CD8-positive, alpha-beta memory T cell (primary cell): ENCODE measurements around the gene GSC2. TPM values are rescaled to one million over a fixed set of nuclear protein-coding genes. Genes with fewer than 3 reads are reported as not detected.

Source experiments
- CTCF ChIA-PET: fragments of 350-600 bp; sonication (Branson Sonifier 250); formaldehyde crosslinking; loops from one replicate; lab custom pipeline; 2021; ENCODE audit warnings: antibody characterized with exemption; lab: Charles Lee
- POLR2A ChIA-PET: fragments of 350-600 bp; sonication (Branson Sonifier 250); formaldehyde crosslinking; loops from one replicate; lab custom pipeline; 2021; ENCODE audit warnings: antibody characterized with exemption; lab: Charles Lee
- DNase-seq, 5 donors: peaks; one replicate each; pipeline versions ENCODE4 v3.0.0 to v3.0.0-alpha.2; 2020 to 2022; ENCODE audit warnings: mixed read lengths in 1 of 5
- H3K27ac ChIP-seq: one replicate; pipeline ENCODE4 v1.7.0; 2013; ENCODE audit warnings: low read depth, mild to moderate bottlenecking, low read length, moderate library complexity
- H3K27me3 ChIP-seq: 2 replicates; pipeline ENCODE4 v1.7.0; 2013; ENCODE audit warnings: low read length, mild to moderate bottlenecking; ENCODE audit not compliant: insufficient read depth, poor library complexity, severe bottlenecking
- H3K36me3 ChIP-seq: 2 replicates; pipeline ENCODE4 v1.7.0; 2013; ENCODE audit warnings: mild to moderate bottlenecking, low read length, moderate library complexity; ENCODE audit not compliant: insufficient read depth
- H3K4me1 ChIP-seq: 2 replicates; pipeline ENCODE4 v1.7.0; 2013; ENCODE audit warnings: mild to moderate bottlenecking, low read length, moderate library complexity; ENCODE audit not compliant: insufficient read depth
- H3K4me3 ChIP-seq: 2 replicates; pipeline ENCODE4 v1.7.0; 2013; ENCODE audit warnings: mild to moderate bottlenecking, low read length
- H3K9me3 ChIP-seq: 2 replicates; pipeline ENCODE4 v1.7.0; 2013; ENCODE audit warnings: mild to moderate bottlenecking, low read length
- H3K27ac Mint-ChIP-seq, 8 donors: one replicate each; pipeline ENCODE4 v1.8.0; 2020 to 2021; ENCODE audit warnings: mixed read lengths in 8 of 8, mild to moderate bottlenecking in 6 of 8, inconsistent platforms in 3 of 8, moderate library complexity in 3 of 8
- H3K27me3 Mint-ChIP-seq, 2 donors: one replicate each; pipeline ENCODE4 v1.8.0; 2020 to 2021; ENCODE audit warnings: mixed read lengths in 2 of 2, mild to moderate bottlenecking in 1 of 2, moderate library complexity in 1 of 2
- H3K36me3 Mint-ChIP-seq, 3 donors: one replicate each; pipeline ENCODE4 v1.8.0; 2020 to 2021; ENCODE audit warnings: mixed read lengths in 3 of 3, inconsistent platforms in 1 of 3, mild to moderate bottlenecking in 1 of 3
- H3K4me1 Mint-ChIP-seq, 3 donors: one replicate each; pipeline ENCODE4 v1.8.0; 2020 to 2021; ENCODE audit warnings: mixed read lengths in 3 of 3, inconsistent platforms in 1 of 3, mild to moderate bottlenecking in 1 of 3
- H3K4me3 Mint-ChIP-seq, 7 donors: one replicate each; pipeline ENCODE4 v1.8.0; 2020 to 2021; ENCODE audit warnings: mixed read lengths in 7 of 7, mild to moderate bottlenecking in 6 of 7, moderate library complexity in 4 of 7, inconsistent platforms in 2 of 7
- H3K9me3 Mint-ChIP-seq, 5 donors: one replicate each; pipeline ENCODE4 v1.8.0; 2020 to 2022; ENCODE audit warnings: mixed read lengths in 5 of 5, mild to moderate bottlenecking in 3 of 5, moderate library complexity in 2 of 5, inconsistent platforms in 1 of 5
- polyA plus RNA-seq: library from polyadenylated mRNA; unstranded; fragments of 300-500 nt; fragmentation: Illumina TruSeq; gene quantifications from one replicate; pipeline ENCODE4 v1.2.3, GENCODE V29; 2021
- total RNA-seq, 2 experiments: library from RNA; stranded (reverse); gene quantifications; one replicate each; pipeline ENCODE4 v1.2.3, GENCODE V29; 2021

Gene GSC2
- total and polyA plus RNA-seq, 3 experiments from 2014 or later: not detected

- H3K4me3 ChIP-seq: peak overlapping the region; percentile 1
- peak overlapping the region in 5 of 7 donors; percentile 20 to 82 (median 79) for H3K4me3 Mint-ChIP-seq
- peak overlapping the region; percentile 71 for H3K27ac ChIP-seq
Observed at GRCh38 chr22:19108807-19109197, 41.3 kb downstream of the GSC2 start.

DNA sequence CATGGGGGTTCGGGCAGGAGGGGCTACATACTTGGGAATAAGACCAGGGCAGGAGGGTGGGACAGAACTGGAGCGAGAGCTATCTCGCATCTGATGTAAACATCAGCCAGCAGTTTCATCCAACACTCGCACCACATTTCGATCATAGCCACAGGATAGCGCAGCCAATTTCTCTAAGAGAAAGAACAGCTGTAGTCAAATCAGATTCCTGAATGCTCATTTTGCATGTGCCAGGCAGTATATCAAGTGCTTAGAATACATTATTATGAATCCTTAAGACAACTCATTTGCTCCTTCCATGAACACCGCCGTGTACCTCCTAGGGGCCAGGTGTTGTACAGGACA lies 42.4 kb downstream of the GSC2 start:
- Mint-ChIP-seq H3K36me3 (peaks cover 0 to 15% (median 0%) of the 10 kb centered on the region in 3 donors), H3K9me3 (no peaks in the 10 kb centered on the region), H3K27ac (peak overlapping the region; percentile 38 to 97 (median 94)), H3K4me3 (peak overlapping the region in 3 of 7 donors; percentile 34 to 67 (median 49)), H3K27me3 (peaks cover 0 to 1% of the 10 kb centered on the region in 2 donors), H3K4me1 (peaks cover 65 to 86% (median 83%) of the 10 kb centered on the region in 3 donors)
- H3K27me3 ChIP-seq: no peaks in the 10 kb centered on the region
- H3K4me3 ChIP-seq: no peak overlapping the region
- no peak overlapping the region for H3K27ac ChIP-seq
- H3K36me3 ChIP-seq: no peaks in the 10 kb centered on the region
- no peak for DNase-seq
- ChIA-PET CTCF (interaction anchor here (1.6 to 2.1 kb wide), 2 partner anchors 370 to 522 kb away, joined by 3 to 6 read pairs; no protein-coding TSS in a partner anchor), POLR2A (interaction anchor here (1.2 to 1.7 kb wide), 2 partner anchors 14 to 37 kb away, joined by 5 to 8 read pairs; partner anchors contain the start of genes DGCR2 and ESS2)
- H3K4me1 ChIP-seq: peaks cover 57% of the 10 kb centered on the region
- no peaks in the 10 kb centered on the region for H3K9me3 ChIP-seq

More at GRCh38 chr22:19108807-19109197, 41.3 kb downstream of the GSC2 start:
- CTCF ChIA-PET: interaction anchor here (1.6 kb wide), 1 partner anchor 369 kb away, joined by 3 read pairs; no protein-coding TSS in a partner anchor
- Mint-ChIP-seq H3K36me3 (peaks cover 0 to 13% (median 0%) of the 10 kb centered on the region in 3 donors), H3K27me3 (peaks cover 0 to 1% of the 10 kb centered on the region in 2 donors), H3K4me1 (peaks cover 64 to 87% (median 84%) of the 10 kb centered on the region in 3 donors), H3K27ac (peak overlapping the region; percentile 83 to 97 (median 94)), H3K9me3 (no peaks in the 10 kb centered on the region)
- DNase-seq: no peak
- Histone ChIP-seq H3K4me1 (peaks cover 57% of the 10 kb centered on the region), H3K36me3 (no peaks in the 10 kb centered on the region), H3K9me3 (no peaks in the 10 kb centered on the region), H3K27me3 (no peaks in the 10 kb centered on the region)
- POLR2A ChIA-PET: interaction anchor here (0.7 kb wide), 1 partner anchor 1849 kb away, joined by 4 read pairs; no protein-coding TSS in a partner anchor

DNA sequence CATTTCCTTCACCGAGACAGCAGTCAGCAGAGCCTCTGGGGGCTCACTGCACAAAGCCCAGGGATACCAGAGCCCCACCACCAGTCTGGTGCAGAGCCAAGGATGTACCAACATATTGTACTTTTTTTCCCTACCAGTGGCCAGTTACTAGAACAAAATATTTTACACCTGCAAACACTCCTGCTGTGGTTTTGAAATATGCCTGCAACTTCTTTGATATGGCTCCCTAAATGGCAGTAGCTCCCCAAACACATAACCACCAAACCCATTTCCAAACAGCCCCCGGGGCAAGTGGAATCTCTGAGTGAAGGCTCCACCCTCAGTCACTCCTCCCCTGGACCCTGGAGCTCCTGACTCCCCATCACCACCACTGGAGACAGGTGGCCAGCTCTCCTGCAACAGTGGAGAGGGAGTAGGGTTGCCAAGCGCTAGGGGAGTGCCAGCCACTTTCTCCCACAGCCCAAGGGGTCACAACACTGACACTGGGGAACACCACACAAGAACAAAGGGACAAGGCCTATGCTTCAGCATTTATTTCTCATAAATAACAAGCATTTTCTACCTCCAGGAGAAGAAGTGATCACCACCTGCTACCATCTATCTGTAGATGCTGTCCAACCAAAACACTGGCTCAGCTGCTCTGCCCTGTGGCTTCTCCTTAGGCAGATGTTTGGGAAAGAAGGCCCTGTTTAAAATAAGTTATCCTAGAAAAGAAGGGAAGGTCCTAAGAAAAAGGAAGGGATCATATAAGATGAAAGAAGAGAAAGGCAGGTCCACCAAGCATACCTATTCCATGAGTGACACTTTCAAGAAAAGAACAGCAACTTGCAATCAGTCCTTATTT lies 43.0 kb downstream of the GSC2 start:
- Mint-ChIP-seq H3K27ac (peak overlapping the region; percentile 69 to 97 (median 94)), H3K4me3 (peak overlapping the region in 1 of 7 donors; percentile 57), H3K27me3 (peaks cover 0 to 1% of the 10 kb centered on the region in 2 donors), H3K9me3 (no peaks in the 10 kb centered on the region), H3K4me1 (peaks cover 62 to 84% (median 81%) of the 10 kb centered on the region in 3 donors), H3K36me3 (peaks cover 0 to 16% (median 0%) of the 10 kb centered on the region in 3 donors)
- Histone ChIP-seq H3K9me3 (no peaks in the 10 kb centered on the region), H3K27ac (no peak overlapping the region), H3K4me1 (peaks cover 57% of the 10 kb centered on the region), H3K27me3 (no peaks in the 10 kb centered on the region), H3K36me3 (no peaks in the 10 kb centered on the region), H3K4me3 (no peak overlapping the region)
- ChIA-PET CTCF (interaction anchor here (1.0 to 2.1 kb wide), 2 partner anchors 15 to 523 kb away, joined by 4 to 6 read pairs; partner anchors contain the start of gene DGCR2), POLR2A (interaction anchor here (1.2 to 1.7 kb wide), 2 partner anchors 15 to 37 kb away, joined by 5 to 8 read pairs; partner anchors contain the start of genes DGCR2 and ESS2)
- no peak for DNase-seq

DNA sequence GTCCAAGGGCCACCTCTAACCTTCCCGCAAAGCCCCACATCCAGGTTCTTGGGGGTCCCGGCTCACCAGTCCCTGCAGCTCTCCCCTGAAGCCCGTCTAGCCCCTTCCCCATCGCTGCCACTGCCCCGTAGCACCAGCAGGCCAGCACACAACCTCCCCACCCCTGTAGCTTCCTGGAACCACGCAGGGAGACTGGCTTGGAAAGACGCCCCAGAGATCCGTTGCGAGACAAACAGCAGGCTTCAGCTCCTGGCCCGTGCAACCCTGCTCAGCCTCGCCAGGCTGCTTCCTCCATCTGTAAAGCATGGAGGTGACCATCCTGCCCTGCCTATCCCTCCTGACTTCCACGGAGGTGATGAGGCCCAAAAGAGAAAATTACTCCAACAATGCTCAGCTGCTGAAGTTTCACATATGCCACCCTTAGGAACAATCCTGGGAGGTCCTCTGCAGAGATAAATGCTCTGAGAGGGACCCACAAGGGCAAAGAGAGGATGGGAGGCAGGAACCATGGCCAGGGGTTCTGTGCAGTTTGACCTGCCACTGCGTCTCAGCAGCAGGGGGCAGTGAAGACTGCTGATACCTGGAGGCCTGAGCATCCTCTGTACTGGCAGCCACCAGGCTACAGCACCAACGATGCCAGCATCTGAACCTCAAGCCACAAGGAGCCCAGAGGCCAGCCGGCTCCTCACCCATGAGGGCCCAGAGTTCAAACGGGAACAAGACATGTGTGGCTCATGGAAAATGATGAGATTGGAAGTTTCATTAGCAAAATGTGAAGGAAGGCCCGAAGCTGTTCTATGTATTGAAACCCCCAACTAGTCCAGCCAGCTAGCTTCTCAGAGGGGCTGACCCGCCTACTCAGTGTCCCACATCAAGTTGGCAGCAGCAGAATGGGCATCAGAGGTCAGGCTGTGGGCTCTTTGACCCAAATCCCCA lies 44.0 kb downstream of the GSC2 start:
- H3K4me1 ChIP-seq: peaks cover 51% of the 10 kb centered on the region
- H3K4me3 ChIP-seq: no peak overlapping the region
- H3K4me1 Mint-ChIP-seq: peaks cover 61 to 85% (median 79%) of the 10 kb centered on the region in 3 donors
- ChIA-PET CTCF (interaction anchor here (1.0 to 2.1 kb wide), 2 partner anchors 16 to 524 kb away, joined by 4 to 6 read pairs; partner anchors contain the start of gene DGCR2), POLR2A (interaction anchor here (1.7 kb wide), 1 partner anchor 16 kb away, joined by 8 read pairs; the partner anchor contains the start of gene DGCR2)
- no peaks in the 10 kb centered on the region for H3K36me3 ChIP-seq
- peak overlapping the region; percentile 69 to 93 (median 86) for H3K27ac Mint-ChIP-seq
- DNase-seq: peak; percentile 11 to 62 (median 24)
- peaks cover 0 to 1% of the 10 kb centered on the region in 2 donors for H3K27me3 Mint-ChIP-seq
- peaks cover 0 to 20% (median 0%) of the 10 kb centered on the region in 3 donors for H3K36me3 Mint-ChIP-seq
- peak overlapping the region in 4 of 7 donors; percentile 33 to 48 (median 38) for H3K4me3 Mint-ChIP-seq
- H3K9me3 Mint-ChIP-seq: no peaks in the 10 kb centered on the region
- H3K27ac ChIP-seq: no peak overlapping the region
- H3K27me3 ChIP-seq: no peaks in the 10 kb centered on the region
- H3K9me3 ChIP-seq: no peaks in the 10 kb centered on the region

DNA sequence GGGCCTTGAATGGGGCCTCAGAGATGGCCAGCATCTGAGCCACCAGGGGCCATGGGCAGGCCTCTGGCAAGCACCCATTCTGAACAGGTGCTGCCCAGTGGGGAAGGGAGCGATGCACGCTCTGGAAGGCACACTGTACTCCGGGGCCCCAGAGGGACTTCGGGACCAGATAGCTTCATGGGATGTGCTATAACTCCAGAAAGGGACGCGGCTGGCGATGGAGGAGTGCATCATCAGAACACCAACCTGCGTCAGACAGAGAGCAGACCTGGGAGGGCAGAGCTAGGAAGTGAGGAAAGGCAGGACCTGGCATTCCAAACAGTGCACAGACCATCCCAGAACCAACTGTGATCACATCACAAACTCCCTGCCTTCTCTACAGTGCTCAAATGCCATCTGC lies 44.6 kb downstream of the GSC2 start:
- Histone ChIP-seq H3K36me3 (no peaks in the 10 kb centered on the region), H3K4me1 (peaks cover 45% of the 10 kb centered on the region), H3K9me3 (no peaks in the 10 kb centered on the region), H3K27me3 (no peaks in the 10 kb centered on the region), H3K27ac (no peak overlapping the region), H3K4me3 (no peak overlapping the region)
- Mint-ChIP-seq H3K4me1 (peaks cover 56 to 82% (median 72%) of the 10 kb centered on the region in 3 donors), H3K9me3 (no peaks in the 10 kb centered on the region), H3K36me3 (peaks cover 0 to 20% (median 0%) of the 10 kb centered on the region in 3 donors), H3K27me3 (peaks cover 0 to 1% of the 10 kb centered on the region in 2 donors), H3K4me3 (no peak overlapping the region), H3K27ac (peak overlapping the region in 2 of 8 donors; percentile 8 to 54)
- CTCF ChIA-PET: no interaction called here
- no peak for DNase-seq
- POLR2A ChIA-PET: no interaction called here

DNA sequence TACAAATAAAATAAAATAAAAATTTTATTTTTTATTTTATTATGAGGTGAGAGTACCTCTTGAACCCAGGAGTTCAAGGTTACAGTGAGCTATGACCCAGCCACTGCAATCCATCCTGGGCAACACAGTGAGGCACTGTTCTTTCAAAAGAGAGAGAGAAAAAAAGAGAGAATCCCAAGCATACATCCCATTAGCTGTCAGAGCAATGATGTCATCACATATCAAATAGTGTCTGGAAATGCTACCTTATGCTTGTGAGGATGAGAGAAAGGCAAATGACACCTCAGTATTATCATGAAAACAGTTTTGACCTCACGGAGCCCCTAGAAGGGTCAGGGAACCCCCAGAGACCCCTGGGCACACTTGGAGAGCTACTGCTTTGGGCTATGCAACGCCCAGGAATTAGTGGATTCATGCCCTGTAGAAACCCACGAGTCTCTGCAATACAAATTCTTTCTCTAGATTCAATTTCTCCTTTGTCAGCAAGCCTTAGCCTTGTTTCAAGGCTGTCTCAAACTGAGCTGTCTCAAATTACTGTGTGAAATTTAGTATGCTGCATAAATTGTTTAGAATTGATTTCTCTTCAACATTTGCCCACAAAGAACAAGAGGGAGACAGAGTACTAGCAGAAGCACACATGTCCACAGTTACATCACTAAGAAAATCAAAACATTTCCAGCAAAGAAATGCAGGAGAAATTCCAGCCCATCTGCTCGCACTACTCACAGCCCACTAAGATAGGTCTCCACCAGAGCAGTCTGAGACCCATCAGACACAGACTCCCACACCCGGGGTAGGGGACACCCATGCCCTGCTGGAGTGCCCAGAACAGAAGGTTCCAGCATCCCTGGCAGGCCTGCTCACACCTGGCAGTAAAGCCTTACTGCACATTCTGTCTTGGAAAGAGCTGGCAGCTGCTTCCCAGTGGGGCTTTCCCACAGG lies 45.9 kb downstream of the GSC2 start:
- no peak for DNase-seq
- H3K9me3 Mint-ChIP-seq: no peaks in the 10 kb centered on the region
- H3K27ac ChIP-seq: no peak overlapping the region
- H3K4me3 Mint-ChIP-seq: no peak overlapping the region
- H3K36me3 Mint-ChIP-seq: peaks cover 0 to 26% (median 2%) of the 10 kb centered on the region in 3 donors
- H3K36me3 ChIP-seq: no peaks in the 10 kb centered on the region
- no peaks in the 10 kb centered on the region for H3K27me3 ChIP-seq
- H3K27ac Mint-ChIP-seq: peak overlapping the region in 7 of 8 donors; percentile 6 to 78 (median 60)
- ChIA-PET POLR2A (no interaction called here), CTCF (no interaction called here)
- no peaks in the 10 kb centered on the region for H3K9me3 ChIP-seq
- peaks cover 34% of the 10 kb centered on the region for H3K4me1 ChIP-seq
- H3K27me3 Mint-ChIP-seq: no peaks in the 10 kb centered on the region
- peaks cover 45 to 79% (median 59%) of the 10 kb centered on the region in 3 donors for H3K4me1 Mint-ChIP-seq
- H3K4me3 ChIP-seq: no peak overlapping the region
